ENCODE data around the gene PWWP2B.

Gene PWWP2B

GRCh38 chr10:132418527-132419416 is 21.8 kb downstream of the PWWP2B start:
- no peak for DNase-seq (ENCODE audit: low read depth in 2 of 2)

- no peak for DNase-seq (ENCODE audit: low read depth in 2 of 2)
These were observed 22.8 kb downstream of the PWWP2B start for GRCh38 chr10:132419538-132420468.

- no peak for DNase-seq (ENCODE audit: low read depth in 2 of 2)
These were observed 23.5 kb downstream of the PWWP2B start for GRCh38 chr10:132420469-132420980.

GRCh38 chr10:132420981-132421846 is 24.2 kb downstream of the PWWP2B start:
- DNase-seq (ENCODE audit: low read depth in 2 of 2), result no peak

GRCh38 chr10:132421847-132422751 is 25.1 kb downstream of the PWWP2B start:
- DNase-seq (ENCODE audit: low read depth in 2 of 2), result no peak

GRCh38 chr10:132422903-132423825 is 26.2 kb downstream of the PWWP2B start:
- DNase-seq (ENCODE audit: low read depth in 2 of 2), result no peak

- DNase-seq (ENCODE audit: low read depth in 2 of 2), result no peak
These were observed 27.2 kb downstream of the PWWP2B start for GRCh38 chr10:132423966-132424861.

- no peak for DNase-seq (ENCODE audit: low read depth in 2 of 2)
These were observed 28.2 kb downstream of the PWWP2B start for GRCh38 chr10:132425029-132425756.

- no peak for DNase-seq (ENCODE audit: low read depth in 2 of 2)
These were observed 28.8 kb downstream of the PWWP2B start for GRCh38 chr10:132425757-132426155.

GRCh38 chr10:132427006-132427771 is 30.2 kb downstream of the PWWP2B start:
- no peak for DNase-seq (ENCODE audit: low read depth in 2 of 2)

- DNase-seq (ENCODE audit: low read depth in 2 of 2), result no peak
These were observed 31.0 kb downstream of the PWWP2B start for GRCh38 chr10:132427939-132428367.

GRCh38 chr10:132428486-132428995 is 31.5 kb downstream of the PWWP2B start:
- DNase-seq (ENCODE audit: low read depth in 2 of 2), result no peak

GRCh38 chr10:132429281-132430230 is 32.6 kb downstream of the PWWP2B start:
- no peak for DNase-seq (ENCODE audit: low read depth in 2 of 2)

GRCh38 chr10:132430231-132430743 is 33.3 kb downstream of the PWWP2B start:
- no peak for DNase-seq (ENCODE audit: low read depth in 2 of 2)

GRCh38 chr10:132430861-132431271 is 33.9 kb downstream of the PWWP2B start:
- DNase-seq (ENCODE audit: low read depth in 2 of 2), result no peak
